ENCODE measurements around the gene B4GALT4. TPM values are rescaled to one million over a fixed set of nuclear protein-coding genes. Genes with fewer than 3 reads are reported as not detected.

The B4GALT4 gene
- total RNA-seq, 2 donors from 2014 or later = 17.1 to 19.6 TPM

DNA sequence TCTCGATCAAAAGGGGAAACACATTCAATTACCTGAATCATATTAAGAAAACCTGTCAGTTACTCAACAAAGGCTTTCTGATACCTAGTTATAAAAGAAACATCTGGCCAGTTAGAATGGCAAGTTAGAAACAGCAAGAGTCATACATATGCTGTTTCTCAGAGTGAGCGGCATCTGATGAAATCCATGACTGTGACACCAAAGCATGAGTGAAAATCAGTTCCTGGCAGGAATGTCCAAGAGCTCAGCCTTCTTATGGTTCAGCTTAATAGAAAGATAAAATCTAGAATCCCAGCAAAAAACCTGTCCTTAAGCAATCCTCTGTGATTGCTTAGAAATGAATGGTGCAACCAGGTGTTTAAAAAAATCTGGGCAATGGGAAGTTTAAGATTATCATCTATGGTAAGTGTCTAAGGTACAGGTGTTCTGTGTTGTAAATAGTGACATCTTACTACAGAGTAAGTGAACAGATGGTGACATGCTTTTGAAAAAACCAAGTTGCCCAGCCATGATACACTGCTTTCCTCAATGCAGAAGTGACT, 18.8 kb downstream of the B4GALT4 start:
- Histone ChIP-seq H3K4me1 (ENCODE audit: control insufficient read depth in 1 of 2, low read depth in 2 of 2) (no peaks in the 10 kb centered on the region), H3K27ac (no peak overlapping the region), H3K4me3 (no peak overlapping the region), H3K27me3 (replicated peaks; ENCODE audit: insufficient read depth) (no peaks in the 10 kb centered on the region), H3K36me3 (peaks cover 33% of the 10 kb centered on the region), H3K9me3 (no peaks in the 10 kb centered on the region)
- no peak for ATAC-seq (ENCODE audit: insufficient number of reproducible peaks, low FRiP score, low read depth)
- DNase-seq (ENCODE audit: low spot score) = no peak
- TF ChIP-seq, protein P1, sequence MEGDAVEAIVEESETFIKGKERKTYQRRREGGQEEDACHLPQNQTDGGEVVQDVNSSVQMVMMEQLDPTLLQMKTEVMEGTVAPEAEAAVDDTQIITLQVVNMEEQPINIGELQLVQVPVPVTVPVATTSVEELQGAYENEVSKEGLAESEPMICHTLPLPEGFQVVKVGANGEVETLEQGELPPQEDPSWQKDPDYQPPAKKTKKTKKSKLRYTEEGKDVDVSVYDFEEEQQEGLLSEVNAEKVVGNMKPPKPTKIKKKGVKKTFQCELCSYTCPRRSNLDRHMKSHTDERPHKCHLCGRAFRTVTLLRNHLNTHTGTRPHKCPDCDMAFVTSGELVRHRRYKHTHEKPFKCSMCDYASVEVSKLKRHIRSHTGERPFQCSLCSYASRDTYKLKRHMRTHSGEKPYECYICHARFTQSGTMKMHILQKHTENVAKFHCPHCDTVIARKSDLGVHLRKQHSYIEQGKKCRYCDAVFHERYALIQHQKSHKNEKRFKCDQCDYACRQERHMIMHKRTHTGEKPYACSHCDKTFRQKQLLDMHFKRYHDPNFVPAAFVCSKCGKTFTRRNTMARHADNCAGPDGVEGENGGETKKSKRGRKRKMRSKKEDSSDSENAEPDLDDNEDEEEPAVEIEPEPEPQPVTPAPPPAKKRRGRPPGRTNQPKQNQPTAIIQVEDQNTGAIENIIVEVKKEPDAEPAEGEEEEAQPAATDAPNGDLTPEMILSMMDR (IDR thresholded peaks at IDR 0.05) = no peak

DNA sequence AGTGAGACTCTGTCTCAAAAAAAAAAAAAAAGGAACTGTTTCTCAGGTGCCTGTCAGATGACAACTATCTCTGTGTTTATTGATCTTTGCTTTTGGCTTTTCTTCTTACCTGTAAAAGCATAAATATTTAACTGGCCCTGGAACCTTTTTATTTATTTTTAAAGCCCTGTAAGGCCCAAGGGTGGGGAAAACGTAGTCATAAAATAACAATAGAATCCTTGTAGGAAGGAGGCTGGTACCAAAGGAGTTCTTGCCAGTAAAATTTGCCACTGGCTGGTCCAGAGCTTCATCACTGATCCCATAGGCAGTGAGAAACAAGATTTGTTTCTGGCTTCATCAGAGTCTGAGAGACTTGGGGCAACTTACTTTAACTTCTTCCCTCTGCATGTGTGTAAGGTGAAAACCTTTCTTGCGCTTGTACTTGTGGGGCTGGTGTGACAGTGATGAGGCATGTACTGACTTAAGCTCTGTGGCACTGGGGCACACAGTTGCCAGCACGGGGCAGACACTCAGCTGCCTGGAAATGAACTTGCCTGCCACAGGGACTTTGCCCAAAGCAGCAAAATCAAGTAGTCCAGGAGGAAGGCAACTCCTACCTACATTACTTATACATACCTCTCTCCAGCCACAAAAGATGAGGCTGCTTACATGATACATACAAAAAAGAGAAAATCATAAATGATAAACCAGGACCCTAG, 19.6 kb downstream of the B4GALT4 start:
- Histone ChIP-seq H3K27ac (no peak overlapping the region), H3K27me3 (replicated peaks; ENCODE audit: insufficient read depth) (no peaks in the 10 kb centered on the region), H3K9me3 (no peaks in the 10 kb centered on the region), H3K4me1 (ENCODE audit: control insufficient read depth in 1 of 2, low read depth in 2 of 2) (no peaks in the 10 kb centered on the region), H3K36me3 (peaks cover 31% of the 10 kb centered on the region), H3K4me3 (no peak overlapping the region)
- DNase-seq (ENCODE audit: low spot score) = no peak
- no peak for ATAC-seq (ENCODE audit: insufficient number of reproducible peaks, low FRiP score, low read depth)
- TF ChIP-seq, protein P1 (IDR thresholded peaks at IDR 0.05) = no peak

DNA sequence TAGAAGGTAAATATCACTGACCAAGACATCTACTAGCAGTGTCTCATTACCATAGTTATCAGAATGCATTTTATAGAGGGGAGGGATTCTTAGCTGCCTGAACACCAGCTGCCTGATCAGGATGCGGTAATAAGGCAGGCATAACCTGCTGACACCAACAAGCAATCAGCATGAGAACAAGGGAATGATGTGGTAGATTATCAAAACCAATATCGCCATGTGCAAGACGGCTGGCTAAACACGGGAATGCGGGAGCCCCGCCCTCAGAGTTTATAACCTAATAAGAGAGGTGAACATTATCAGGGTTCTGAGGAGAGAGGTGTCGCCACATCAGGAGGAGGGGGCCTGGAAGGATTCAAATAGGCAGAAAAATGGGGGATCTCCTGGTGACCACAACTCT, 20.5 kb downstream of the B4GALT4 start:
- H3K27ac ChIP-seq = no peak overlapping the region
- TF ChIP-seq, protein P1 (IDR thresholded peaks at IDR 0.05) = no peak
- no peaks in the 10 kb centered on the region for H3K27me3 ChIP-seq (replicated peaks; ENCODE audit: insufficient read depth)
- peaks cover 34% of the 10 kb centered on the region for H3K36me3 ChIP-seq
- H3K9me3 ChIP-seq = no peaks in the 10 kb centered on the region
- DNase-seq (ENCODE audit: low spot score) = no peak
- H3K4me3 ChIP-seq = no peak overlapping the region
- no peak for ATAC-seq (ENCODE audit: insufficient number of reproducible peaks, low FRiP score, low read depth)
- no peaks in the 10 kb centered on the region for H3K4me1 ChIP-seq (ENCODE audit: control insufficient read depth in 1 of 2, low read depth in 2 of 2)

DNA sequence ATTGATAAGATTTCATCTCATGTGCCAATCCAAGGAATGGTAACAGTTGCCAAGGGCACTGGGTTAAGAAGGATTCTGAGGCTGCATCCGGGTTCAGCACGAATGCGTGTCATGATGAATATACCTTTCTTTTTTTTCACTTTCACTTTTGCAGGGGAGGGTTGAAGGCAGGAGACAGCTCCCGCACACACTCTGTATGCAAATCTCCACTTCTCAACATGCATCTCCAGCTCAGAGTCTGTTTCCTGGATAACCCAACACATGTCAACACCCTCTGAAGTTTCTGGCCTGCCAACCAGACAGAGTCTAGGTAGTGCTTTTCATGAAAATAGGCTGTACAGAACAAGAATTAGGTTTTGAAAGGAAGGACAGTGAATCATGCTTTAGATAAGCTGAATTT, 21.6 kb downstream of the B4GALT4 start:
- Histone ChIP-seq H3K27me3 (replicated peaks; ENCODE audit: insufficient read depth) (no peaks in the 10 kb centered on the region), H3K4me1 (ENCODE audit: control insufficient read depth in 1 of 2, low read depth in 2 of 2) (no peaks in the 10 kb centered on the region), H3K27ac (no peak overlapping the region), H3K9me3 (no peaks in the 10 kb centered on the region), H3K4me3 (no peak overlapping the region), H3K36me3 (peaks cover 42% of the 10 kb centered on the region)
- DNase-seq (ENCODE audit: low spot score) (no peak), ATAC-seq (ENCODE audit: insufficient number of reproducible peaks, low FRiP score, low read depth) (no peak)
- TF ChIP-seq, protein P1 (IDR thresholded peaks at IDR 0.05) = no peak

DNA sequence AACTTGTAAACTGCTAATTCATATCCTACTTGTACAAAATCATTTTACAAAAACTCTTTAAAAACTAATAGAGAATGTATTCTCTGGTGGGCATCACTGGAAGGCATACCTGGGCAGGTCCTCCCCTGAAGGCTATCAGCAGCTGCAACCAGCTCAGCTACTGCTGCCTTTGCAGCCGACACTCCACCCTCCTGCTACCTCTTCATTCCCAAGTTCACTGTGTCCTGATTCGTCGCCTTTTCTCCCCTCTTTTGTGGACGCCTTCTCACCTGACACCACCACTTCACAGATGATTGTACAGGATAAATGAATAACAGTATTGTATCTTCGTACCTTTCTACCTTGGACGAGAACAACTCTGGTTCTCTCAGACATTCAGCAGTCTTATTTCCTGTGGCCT, 28.9 kb downstream of the B4GALT4 start:
- Histone ChIP-seq H3K27ac (no peak overlapping the region), H3K9me3 (no peaks in the 10 kb centered on the region), H3K27me3 (replicated peaks; ENCODE audit: insufficient read depth) (no peaks in the 10 kb centered on the region), H3K4me3 (no peak overlapping the region), H3K36me3 (peaks cover 37% of the 10 kb centered on the region), H3K4me1 (ENCODE audit: control insufficient read depth in 1 of 2, low read depth in 2 of 2) (no peaks in the 10 kb centered on the region)
- ATAC-seq (ENCODE audit: insufficient number of reproducible peaks, low FRiP score, low read depth) (no peak), DNase-seq (ENCODE audit: low spot score) (no peak)
- TF ChIP-seq, protein P1 (IDR thresholded peaks at IDR 0.05) = no peak
